Raji (cell line): ENCODE results near the gene PCGF2.
A peak's percentile ranks its signal among the peaks of the same experiment; 100 is the strongest.

Source experiments
- POLR2A ChIP-seq: IDR thresholded peaks from 2 replicates; pipeline ENCODE4 v1.6.1; 2011; ENCODE audit warnings: low read depth, low read length, control low read depth; ENCODE audit not compliant: insufficient read depth

PCGF2 gene

DNA sequence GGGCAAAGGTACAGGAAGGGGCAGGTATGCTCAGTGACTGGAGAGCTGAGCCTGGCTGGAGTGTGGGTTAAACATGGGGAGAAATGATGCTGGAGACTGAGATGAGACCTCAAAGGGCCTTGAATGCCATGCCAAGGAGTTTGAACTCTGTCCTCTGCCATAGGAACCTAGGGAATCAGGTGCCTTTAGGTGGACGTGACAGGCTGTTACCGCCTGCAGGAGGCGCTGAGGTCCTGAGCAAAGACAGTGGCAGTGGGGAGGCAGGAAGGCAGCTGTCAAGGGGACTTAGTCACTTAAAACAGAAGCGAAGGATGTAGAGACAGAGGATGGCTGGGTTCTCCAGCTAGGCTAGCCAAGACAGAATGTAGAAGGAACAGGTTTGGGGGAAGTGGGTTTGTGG is 13.5 kb upstream of the PCGF2 start:
- TF ChIP-seq POLR2A = no peak

DNA sequence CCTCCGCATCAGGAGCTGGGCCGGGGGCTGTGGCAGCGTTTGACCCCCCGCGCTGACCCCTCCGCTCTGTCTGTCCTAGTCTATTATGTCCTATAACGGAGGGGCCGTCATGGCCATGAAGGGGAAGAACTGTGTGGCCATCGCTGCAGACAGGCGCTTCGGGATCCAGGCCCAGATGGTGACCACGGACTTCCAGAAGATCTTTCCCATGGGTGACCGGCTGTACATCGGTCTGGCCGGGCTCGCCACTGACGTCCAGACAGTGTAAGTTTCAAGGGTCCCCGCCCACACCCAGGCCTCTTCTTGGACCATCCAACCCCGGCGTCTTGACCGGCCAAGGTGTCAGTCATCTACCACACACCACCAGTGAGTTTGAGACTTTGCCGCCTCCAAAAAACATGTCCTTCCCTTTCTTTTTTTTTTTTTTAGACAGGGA is 5.0 kb upstream of the PCGF2 start:
- no peak for TF ChIP-seq POLR2A

GRCh38 chr17:38752308-38753070 is 4.4 kb upstream of the PCGF2 start, which contains the start of gene PSMB3:
Gene PSMB3 (plus strand): TSS chr17:38752741. CDS start chr17:38752827, 86 bp downstream.
- peak; percentile 95 for TF ChIP-seq POLR2A

GRCh38 chr17:38751808-38752307 is 3.7 kb upstream of the PCGF2 start:
- TF ChIP-seq POLR2A = no peak

DNA sequence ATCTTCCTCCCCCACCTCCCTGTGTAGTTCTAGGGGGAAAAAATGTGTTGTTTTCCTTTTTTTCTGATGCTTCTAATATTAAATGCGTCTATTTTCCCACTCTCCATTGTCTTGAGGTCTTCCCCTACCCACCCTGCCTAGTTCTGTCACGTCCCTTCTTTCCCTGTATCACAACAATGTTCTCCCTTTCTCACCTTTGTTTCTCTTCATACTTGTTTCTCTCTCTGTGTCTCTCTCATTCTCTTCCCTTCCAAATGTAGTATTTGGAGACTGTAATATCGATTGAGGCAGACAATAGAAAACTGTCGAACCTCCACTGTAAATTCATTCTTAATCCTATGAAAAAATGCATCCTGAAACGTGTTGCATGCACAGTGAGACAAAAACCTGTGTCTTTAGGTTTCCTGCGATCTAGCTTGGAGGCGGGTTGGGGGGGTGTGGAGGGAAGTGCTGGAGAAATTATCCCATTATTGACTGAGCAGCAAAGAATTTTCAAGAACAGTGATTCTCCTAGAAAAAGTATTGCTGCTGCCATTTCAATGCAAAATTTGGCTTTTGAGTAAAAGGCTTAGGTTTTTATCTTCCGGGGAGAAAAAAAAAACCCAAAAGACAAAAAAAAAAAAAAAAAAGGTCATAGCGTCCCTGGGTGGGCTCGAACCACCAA is 3.1 kb upstream of the PCGF2 start:
- no peak for TF ChIP-seq POLR2A

GRCh38 chr17:38750312-38751121 is 2.4 kb upstream of the PCGF2 start:
- no peak for TF ChIP-seq POLR2A

GRCh38 chr17:38750044-38750311 is 1.8 kb upstream of the PCGF2 start:
- no peak for TF ChIP-seq POLR2A

GRCh38 chr17:38749223-38750043 is 1.3 kb upstream of the PCGF2 start:
- TF ChIP-seq POLR2A = no peak

GRCh38 chr17:38748892-38749222 is 721 bp upstream of the PCGF2 start:
- no peak for TF ChIP-seq POLR2A

DNA sequence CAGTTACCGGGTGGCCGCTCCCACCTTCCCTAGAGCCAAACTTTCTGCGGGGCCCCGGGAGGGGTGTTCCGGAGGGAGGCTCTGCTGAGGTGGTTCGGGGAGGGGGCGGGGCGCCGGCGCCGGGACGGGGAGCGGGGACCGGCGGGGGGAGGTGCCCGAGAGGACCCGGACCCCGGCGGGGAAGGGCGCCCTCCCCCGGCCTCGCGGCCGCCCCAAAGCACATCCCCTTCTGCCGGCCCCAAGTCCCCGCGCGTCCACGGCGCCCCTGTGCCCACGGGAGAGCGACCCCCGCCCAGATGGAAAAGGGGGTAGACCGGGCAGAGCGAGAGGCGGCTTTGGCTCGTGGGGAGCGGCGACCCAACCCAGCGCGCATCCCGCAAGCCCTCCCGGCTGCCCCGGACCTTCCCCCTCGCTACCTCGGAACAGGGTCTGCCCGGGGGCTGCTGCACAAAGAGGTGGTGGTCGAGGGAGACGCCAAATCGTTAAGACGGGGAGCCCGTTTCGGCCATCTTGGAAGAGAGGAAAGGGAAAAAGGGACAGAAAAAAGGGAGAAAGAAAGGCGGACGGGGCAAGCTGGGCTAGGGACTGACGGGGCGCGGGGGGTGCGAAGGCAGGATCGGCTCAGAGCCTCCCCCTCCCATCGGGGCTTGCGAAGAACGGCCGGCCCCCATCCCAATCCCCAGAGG is 530 bp downstream of the PCGF2 start:
- no peak for TF ChIP-seq POLR2A

DNA sequence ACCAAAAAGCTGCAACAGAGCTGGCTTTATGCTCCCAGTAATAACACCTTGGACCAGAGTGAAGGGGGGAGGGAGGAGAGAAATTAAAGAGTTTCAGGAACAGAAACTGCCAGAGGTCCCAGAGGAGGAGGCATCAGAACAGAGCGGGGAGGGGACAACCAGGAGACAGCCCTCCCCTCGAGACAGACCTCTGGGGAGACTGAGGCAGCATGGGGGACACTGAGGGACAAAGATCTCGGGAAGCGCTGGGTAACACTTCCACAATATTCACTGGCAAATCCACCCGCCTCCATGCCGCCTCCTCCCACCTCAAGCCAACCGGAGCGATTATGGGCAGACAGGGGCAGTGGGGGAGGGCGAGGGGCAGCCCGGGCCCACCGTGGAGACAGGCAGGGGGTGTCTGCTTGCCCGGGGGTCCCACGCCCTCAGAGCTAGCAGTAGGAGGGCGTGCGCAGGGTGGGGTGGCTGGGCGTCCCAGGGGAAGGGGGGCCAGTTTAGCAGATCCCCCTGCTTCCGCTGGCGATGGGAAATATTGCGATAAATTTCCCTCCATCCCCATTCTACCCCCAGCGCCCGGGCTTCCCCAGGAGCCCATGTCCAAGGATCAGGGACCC is 1.2 kb downstream of the PCGF2 start:
- peak; percentile 27; the same call in 1 of the 2 replicates for TF ChIP-seq POLR2A

DNA sequence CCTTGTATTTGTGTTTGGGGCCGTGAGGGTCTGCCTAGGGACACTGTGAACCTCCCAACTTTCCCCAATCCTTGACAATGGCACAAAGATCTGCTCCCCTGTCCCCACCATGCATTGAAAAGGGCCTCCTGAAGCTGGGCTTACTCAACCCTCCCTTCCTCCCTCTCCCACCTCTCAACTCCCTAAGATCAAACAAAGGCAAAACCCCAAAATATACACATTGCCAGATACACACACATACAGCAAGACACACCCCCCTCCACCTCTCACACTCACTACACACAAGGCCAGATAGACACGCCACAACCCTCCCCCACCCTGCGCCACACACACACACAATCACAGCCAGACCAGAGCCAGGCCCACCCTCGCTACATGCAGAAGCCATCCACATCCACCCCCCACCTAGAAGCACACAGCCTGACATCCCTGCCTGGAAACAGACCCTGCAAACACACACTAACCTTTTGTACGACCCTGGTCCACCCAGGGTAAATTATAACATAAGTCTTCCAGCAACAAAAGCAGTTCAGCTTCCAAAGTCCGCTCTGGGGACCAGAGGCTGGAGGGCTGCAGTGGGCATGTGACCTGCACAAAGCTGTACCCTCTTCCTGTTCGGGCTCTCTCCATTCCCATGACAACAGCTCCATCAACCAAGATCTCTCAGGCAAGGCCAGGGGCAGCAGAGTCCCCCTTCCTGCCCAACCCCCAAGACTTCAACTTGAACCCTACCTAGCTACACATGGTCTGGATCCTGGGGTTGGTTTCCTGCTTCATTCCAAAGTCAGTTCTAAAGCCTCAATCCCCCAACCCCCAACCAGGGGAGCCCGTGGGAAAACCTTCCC is 1.9 kb downstream of the PCGF2 start:
- TF ChIP-seq POLR2A = no peak

DNA sequence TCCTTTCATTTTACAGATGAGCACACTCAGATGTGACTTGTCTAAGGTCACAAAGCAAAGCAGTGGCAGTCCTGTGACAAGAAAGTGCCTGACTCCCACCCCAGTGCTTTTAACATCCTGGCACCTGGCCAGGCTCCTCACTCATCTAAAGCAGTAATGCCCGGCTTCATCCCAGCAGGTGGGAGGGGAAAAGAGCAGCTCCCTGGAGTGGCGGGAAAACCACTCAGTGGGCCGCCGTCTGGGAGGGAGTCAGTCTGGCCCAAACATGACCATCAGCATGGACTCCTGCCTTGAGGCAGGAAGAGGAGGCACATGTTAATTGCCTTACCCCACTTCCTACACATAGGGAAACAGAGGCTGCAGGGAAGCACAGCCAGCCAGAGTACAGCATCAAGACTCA is 2.6 kb downstream of the PCGF2 start:
- TF ChIP-seq POLR2A = no peak
